IMR-90 (cell line): ENCODE results near the gene HCK. TPM values are rescaled to one million over a fixed set of nuclear protein-coding genes. Genes with fewer than 3 reads are reported as not detected.

ENCODE experiments used
- ATAC-seq: fragments of 200-7000 bp; cut with Tn5 transposase; 2 replicates; pipeline ENCODE4 v1.9.1; 2020; ENCODE audit warnings: low read depth, mild to moderate bottlenecking, moderate library complexity
- BruUV-seq: library from RNA; stranded (reverse); fragments of 400-500 nt; replicated peaks from 2 replicates; lab custom pipeline; 2021; lab: Mats Ljungman, UMichigan
- CTCF ChIA-PET: fragments of 300-600 bp; formaldehyde crosslinking; extraction: SDS; loops from one replicate; lab custom pipeline; 2021; ENCODE audit warnings: antibody characterized with exemption; lab: Yijun Ruan, JAX
- POLR2A ChIA-PET: fragments of 300-600 bp; sonication (Branson Sonifier 250); formaldehyde crosslinking; loops from one replicate; lab custom pipeline; 2022; ENCODE audit warnings: antibody characterized with exemption; ENCODE audit not compliant: unreplicated experiment; lab: Charles Lee
- DNase-seq: peaks from one replicate; pipeline ENCODE4 v3.0.0; 2013
- H2AFZ ChIP-seq: replicated peaks from 2 replicates; pipeline ENCODE3; 2013; ENCODE audit warnings: low read length, mild to moderate bottlenecking; ENCODE audit not compliant: poor library complexity
- H2AK5ac ChIP-seq: 2 replicates; pipeline ENCODE4 v1.6.1; 2013; ENCODE audit warnings: low read depth, low read length, inconsistent platforms
- H2AK9ac ChIP-seq: replicated peaks from 2 replicates; pipeline ENCODE3; 2013; ENCODE audit warnings: mild to moderate bottlenecking, low read depth, low read length, moderate library complexity; ENCODE audit not compliant: poor library complexity
- H2BK120ac ChIP-seq: 2 replicates; pipeline ENCODE4 v1.6.1; 2013; ENCODE audit warnings: low read depth, low read length, inconsistent platforms
- H2BK15ac ChIP-seq: 3 replicates; pipeline ENCODE4 v1.6.1; 2013; ENCODE audit warnings: low read depth, low read length, inconsistent platforms
- H2BK20ac ChIP-seq: 2 replicates; pipeline ENCODE4 v1.6.1; 2013; ENCODE audit warnings: low read depth, mild to moderate bottlenecking, inconsistent platforms, low read length, moderate library complexity
- H2BK5ac ChIP-seq: 2 replicates; pipeline ENCODE4 v1.6.1; 2013; ENCODE audit warnings: mild to moderate bottlenecking, low read depth, low read length, inconsistent platforms; ENCODE audit not compliant: poor library complexity, severe bottlenecking
- H3K14ac ChIP-seq: replicated peaks from 2 replicates; pipeline ENCODE4 v1.6.1; 2013; ENCODE audit warnings: low read depth, low read length, inconsistent platforms
- H3K18ac ChIP-seq: 2 replicates; pipeline ENCODE4 v1.6.1; 2013; ENCODE audit warnings: low read depth, low read length, control low read depth
- H3K23ac ChIP-seq: 2 replicates; pipeline ENCODE4 v1.6.1; 2013; ENCODE audit warnings: low read depth, low read length, inconsistent platforms
- H3K27ac ChIP-seq: 2 replicates; pipeline ENCODE4 v1.5.1; 2013; ENCODE audit warnings: mild to moderate bottlenecking, control low read depth, low read length; ENCODE audit not compliant: insufficient read depth
- H3K27me3 ChIP-seq: 2 replicates; pipeline ENCODE4 v1.6.1; 2013; ENCODE audit warnings: low read length; ENCODE audit not compliant: control insufficient read depth, insufficient read depth
- H3K36me3 ChIP-seq: 2 replicates; pipeline ENCODE4 v1.6.1; 2013; ENCODE audit warnings: low read length, mixed read lengths; ENCODE audit not compliant: control insufficient read depth, insufficient read depth
- H3K4ac ChIP-seq: 2 replicates; pipeline ENCODE4 v1.6.1; 2013; ENCODE audit warnings: low read depth, low read length, inconsistent platforms
- H3K4me1 ChIP-seq: 2 replicates; pipeline ENCODE4 v1.6.1; 2013; ENCODE audit warnings: low read length, mixed read lengths; ENCODE audit not compliant: control insufficient read depth, insufficient read depth
- H3K4me2 ChIP-seq: 2 replicates; pipeline ENCODE4 v1.6.1; 2013; ENCODE audit warnings: low read depth, mild to moderate bottlenecking, control low read depth, low read length, moderate library complexity
- H3K4me3 ChIP-seq: 2 replicates; pipeline ENCODE4 v1.5.1; 2013; ENCODE audit warnings: low read depth, mild to moderate bottlenecking, control low read depth, low read length, moderate library complexity; ENCODE audit not compliant: insufficient read depth
- H3K56ac ChIP-seq: 2 replicates; pipeline ENCODE4 v1.6.1; 2013; ENCODE audit warnings: low read length, inconsistent platforms; ENCODE audit not compliant: insufficient read depth; ENCODE audit errors: extremely low read depth
- H3K79me1 ChIP-seq, 2 experiments: 2 replicates each; pipeline ENCODE4 v1.6.1; 2013; ENCODE audit warnings: low read length in 2 of 2, inconsistent platforms in 1 of 2, low read depth in 1 of 2
- H3K9ac ChIP-seq: 2 replicates; pipeline ENCODE4 v1.6.1; 2013; ENCODE audit warnings: low read depth, low read length, control low read depth
- H3K9me1 ChIP-seq: 2 replicates; pipeline ENCODE4 v1.6.1; 2013; ENCODE audit warnings: low read length, inconsistent platforms; ENCODE audit not compliant: insufficient read depth
- H3K9me3 ChIP-seq: 2 replicates; pipeline ENCODE4 v1.6.1; 2013; ENCODE audit warnings: low read length; ENCODE audit not compliant: control insufficient read depth, insufficient read depth
- H4K20me1 ChIP-seq: 2 replicates; pipeline ENCODE4 v1.6.1; 2013; ENCODE audit warnings: low read length, inconsistent platforms; ENCODE audit not compliant: insufficient read depth
- H4K5ac ChIP-seq: 2 replicates; pipeline ENCODE4 v1.6.1; 2013; ENCODE audit warnings: mild to moderate bottlenecking, low read depth, low read length, control low read depth
- H4K8ac ChIP-seq, 2 experiments: 2 replicates each; pipeline ENCODE4 v1.6.1; 2013; ENCODE audit warnings: low read depth in 2 of 2, low read length in 2 of 2, control low read depth in 1 of 2, inconsistent platforms in 1 of 2
- H4K91ac ChIP-seq: 2 replicates; pipeline ENCODE4 v1.6.1; 2013; ENCODE audit warnings: low read depth, low read length, inconsistent platforms; ENCODE audit not compliant: insufficient read depth
- CHD1 ChIP-seq: IDR thresholded peaks from 2 replicates; pipeline ENCODE4 v1.6.1; 2012; ENCODE audit warnings: low read depth, low read length, improper control_type of control experiment
- ELK1 ChIP-seq: fragments of 150-350 bp; IDR thresholded peaks from 2 replicates; pipeline ENCODE4 v1.6.1; 2016; ENCODE audit warnings: low read depth, mild to moderate bottlenecking, low read length, moderate library complexity, borderline replicate concordance
- FOS ChIP-seq: fragments of 150-350 bp; IDR thresholded peaks from 2 replicates; pipeline ENCODE4 v1.6.1; 2016; ENCODE audit warnings: low read depth, low read length
- MAFK ChIP-seq: IDR thresholded peaks from 2 replicates; pipeline ENCODE4 v1.6.1; 2012; ENCODE audit warnings: low read depth, low read length, improper control_type of control experiment
- MAZ ChIP-seq: IDR thresholded peaks from 2 replicates; pipeline ENCODE4 v1.6.1; 2012; ENCODE audit warnings: low read depth, mild to moderate bottlenecking, low read length, improper control_type of control experiment, moderate library complexity, borderline replicate concordance
- MXI1 ChIP-seq: IDR thresholded peaks from 2 replicates; pipeline ENCODE4 v1.6.1; 2012; ENCODE audit warnings: low read depth, mild to moderate bottlenecking, low read length, moderate library complexity, borderline replicate concordance
- NFE2L2 ChIP-seq: fragments of 150-350 bp; IDR thresholded peaks from 2 replicates; pipeline ENCODE4 v1.6.1; 2016; ENCODE audit warnings: low read depth, mild to moderate bottlenecking, low read length
- WGBS, 2 experiments: methylation state at CpG; one replicate each; pipeline versions ENCODE4 v1.1.5 to v1.1.7; 2013; ENCODE audit warnings: missing lambda C conversion rate in 2 of 2; ENCODE audit not compliant: insufficient read length in 1 of 2; ENCODE audit errors: extremely low coverage in 2 of 2; 5-methylcytosine and 5-hydroxymethylcytosine counted together
- dilution Hi-C: fragments of 300-500 bp; cut with HindIII; formaldehyde crosslinking; loops from one replicate; pipeline ENCODE4 v1.14.3; 2018; ENCODE audit warnings: low sequenced_read_pairs; ENCODE audit not compliant: unreplicated experiment
- in situ Hi-C: fragments of 300-500 bp; cut with MboI; formaldehyde crosslinking; loops from 3 replicates; pipeline ENCODE4 v1.14.3; 2019; ENCODE audit warnings: low sequenced_read_pairs, inconsistent platforms, mixed read lengths
- intact Hi-C: fragments of 100-400 bp; cut with micrococcal nuclease; formaldehyde crosslinking; loops from 2 replicates; pipeline ENCODE4 v1.10.0; 2022
- polyA plus RNA-seq, 3 experiments: library from polyadenylated mRNA; depleted of rRNA; stranded (reverse); fragments of >200 nt; gene quantifications; 2 replicates each; pipeline ENCODE4 v1.2.3, GENCODE V29; 2012; ENCODE audit warnings: low replicate concordance in 1 of 3
- total RNA-seq: library from RNA; depleted of rRNA; stranded (reverse); fragments of >200 nt; gene quantifications from 2 replicates; pipeline ENCODE4 v1.2.3, GENCODE V29; 2012

Gene HCK
- total and polyA plus RNA-seq, 2 of the 4 experiments (the other 2 are of a cell fraction): not detected

- Histone ChIP-seq H4K20me1 (peaks cover 80% of the 10 kb centered on the region), H2AK5ac (no peak overlapping the region), H2BK120ac (no peak overlapping the region), H3K18ac (no peak overlapping the region), H4K91ac (no peak overlapping the region), H3K27ac (no peak overlapping the region), H3K14ac (no peak overlapping the region), H3K56ac (no peak overlapping the region), H3K79me1 (peaks cover 45 to 82% of the 10 kb centered on the region in 2 experiments), H3K4me1 (peaks cover 2% of the 10 kb centered on the region), H4K5ac (no peak overlapping the region), H2BK20ac (no peak overlapping the region), H4K8ac (no peak overlapping the region), H3K27me3 (no peaks in the 10 kb centered on the region), H3K9ac (no peak overlapping the region), H3K4me3 (no peak overlapping the region), H3K4me2 (no peak overlapping the region), H2BK5ac (no peak overlapping the region), H2AK9ac (no peak overlapping the region), H3K9me1 (peaks cover 23% of the 10 kb centered on the region), H3K4ac (no peak overlapping the region), H3K23ac (no peak overlapping the region), H3K9me3 (no peaks in the 10 kb centered on the region), H3K36me3 (peaks cover 8% of the 10 kb centered on the region), H2BK15ac (no peak overlapping the region), H2AFZ (no peak overlapping the region)
- intact Hi-C loops (no loop called here), in situ Hi-C loops (no loop called here), dilution Hi-C loops (no loop called here)
- ChIA-PET CTCF (no interaction called here), POLR2A (no interaction called here)
- no peak for ATAC-seq
- WGBS, 2 experiments: 100% methylated on average over 1 of the region's 2 CpGs; no CpG with 5 or more reads in 1 of the 2 experiments
- no TSS peak for BruUV-seq
- no peak for DNase-seq
- TF ChIP-seq NFE2L2: no peak
- no peak for TF ChIP-seq ELK1
- no peak for TF ChIP-seq MXI1
- TF ChIP-seq MAFK: no peak
- no peak for TF ChIP-seq MAZ
- TF ChIP-seq CHD1: no peak
- no peak for TF ChIP-seq FOS
Observed at GRCh38 chr20:32130965-32131364, 78.9 kb downstream of the HCK start.
